Ovary (tissue), 9 donors: ENCODE results near the gene NAV1. TPM values are rescaled to one million over a fixed set of nuclear protein-coding genes. Genes with fewer than 3 reads are reported as not detected.

ENCODE experiments used
- DNase-seq, 5 donors: peaks; one replicate each; pipeline ENCODE4 v3.0.0-alpha.2; 2019 to 2020
- H3K27ac ChIP-seq, 2 donors: fragments of 200-600 bp; one replicate each; pipeline versions ENCODE4 v1.5.1 to v1.8.0; 2019 to 2022
- H3K27me3 ChIP-seq: fragments of 200-600 bp; one replicate; pipeline ENCODE4 v1.8.0; 2022
- H3K36me3 ChIP-seq: fragments of 200-600 bp; sonication (generic); one replicate; pipeline ENCODE4 v1.5.1; 2019
- H3K4me1 ChIP-seq: one replicate; pipeline ENCODE4 v1.8.1; 2013; ENCODE audit warnings: mild to moderate bottlenecking, moderate library complexity; ENCODE audit not compliant: insufficient read depth
- H3K4me3 ChIP-seq: fragments of 200-600 bp; sonication (generic); one replicate; pipeline ENCODE4 v1.5.1; 2017
- H3K9me3 ChIP-seq, 2 donors: fragments of 200-600 bp in 1 of 2; sonication (generic) in 1 of 2; one replicate each; pipeline versions ENCODE4 v1.5.1 to v1.8.1; 2013 to 2019; ENCODE audit warnings: mild to moderate bottlenecking in 1 of 2, moderate library complexity in 1 of 2
- CTCF ChIP-seq, 3 donors: fragments of 450-650 bp in 2 of 3; fragments of 200-600 bp in 1 of 3; IDR thresholded peaks; one replicate each; pipeline versions ENCODE4 v1.5.1 to v1.8.0; 2016 to 2022; ENCODE audit warnings: antibody characterized with exemption in 3 of 3, mild to moderate bottlenecking in 1 of 3
- EP300 ChIP-seq: sonication (generic); formaldehyde crosslinking; IDR thresholded peaks from one replicate; pipeline ENCODE4 v1.6.1; 2017; ENCODE audit warnings: antibody characterized with exemption
- POLR2A ChIP-seq: fragments of 450-650 bp; IDR thresholded peaks from one replicate; pipeline ENCODE4 v1.6.1; 2017; ENCODE audit warnings: antibody characterized with exemption, mild to moderate bottlenecking, moderate library complexity
- WGBS, 3 donors: extraction: QIAGEN DNeasy Blood & Tissue Kit in 1 of 3; methylation state at CpG; one replicate each; pipeline versions ENCODE4 v1.1.5 to v1.1.7; 2013 to 2017; 5-methylcytosine and 5-hydroxymethylcytosine counted together
- intact Hi-C, 4 donors: fragments of 100-400 bp; cut with DNase I; formaldehyde crosslinking; loops; one replicate each; pipeline versions ENCODE4 v1.11.0 to v1.15.1; 2022 to 2023
- polyA plus RNA-seq, 2 donors: library from polyadenylated mRNA; stranded (reverse); fragments of 200-250 nt in 1 of 2; fragments of 350-450 nt in 1 of 2; fragmentation: Illumina TruSeq in 1 of 2; extraction: RNeasy Lipid Tissue Mini Kit (QIAGEN cat#74804) in 1 of 2; gene quantifications; one replicate each; pipeline ENCODE4 v1.2.3, GENCODE V29; 2013 to 2014
- total RNA-seq, 7 donors: library from RNA; depleted of rRNA in 2 of 7; stranded (reverse); fragments of >200 nt in 2 of 7; fragmentation: NEBNext Ultra II Directional in 3 of 7; extraction: Animal tissue kit (Norgen Biotek cat#: 25700) in 3 of 7; gene quantifications; one replicate each; pipeline versions ENCODE4 v1.1.0 to v1.2.4, GENCODE V29; 2016 to 2023
- donor health status: DM: no; HTN: no; CAD: no; lungs with moderate emphysema.
- donor health status: DM: no; HTN: no; CAD: no.
- donor health status: Bipolar disorder and iron deficiency.
- donor health status: DM: yes; HTN: yes; CAD: no.
- donor health status: DM: no; HTN: no; CAD: no.
- donor health status: DM: yes; HTN: yes; CAD: no.

Gene NAV1
- total and polyA plus RNA-seq, 9 donors: 3.4 to 19.6 (median 11.3) TPM

DNA sequence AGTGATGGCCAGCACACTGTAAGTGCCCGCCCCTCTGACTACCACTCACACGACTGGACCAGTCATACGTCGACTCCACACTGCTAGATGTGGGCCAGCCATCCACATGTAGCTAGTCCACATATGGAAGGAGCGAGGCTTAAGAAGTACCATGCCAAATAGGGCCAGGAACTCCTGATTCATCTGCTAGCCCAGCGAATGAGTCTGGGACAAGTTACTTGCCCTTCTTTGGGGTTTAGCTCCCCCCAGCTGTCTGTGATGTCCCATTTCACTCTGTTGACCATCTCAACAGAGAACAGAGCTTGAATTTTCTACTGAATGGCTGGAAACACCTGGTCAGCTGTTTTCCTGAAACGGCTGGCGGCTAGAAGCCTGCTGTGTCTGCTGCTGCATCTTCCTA lies 37.8 kb upstream of the NAV1 start:
- Histone ChIP-seq H3K9me3 (no peaks in the 10 kb centered on the region), H3K27me3 (no peaks in the 10 kb centered on the region), H3K27ac (peak overlapping the region; percentile 86 to 95), H3K4me1 (peaks cover 56% of the 10 kb centered on the region), H3K36me3 (no peaks in the 10 kb centered on the region), H3K4me3 (peak overlapping the region; percentile 17)
- WGBS, 3 donors: 60 to 69% (median 61%) methylated on average over 8 of the region's 8 CpGs
- DNase-seq: peak in 1 of 5 donors; percentile 34
- intact Hi-C loops: no loop called here
- no peak for TF ChIP-seq POLR2A
- no peak for TF ChIP-seq CTCF (IDR thresholded peaks at IDR 0.05)
- TF ChIP-seq EP300: no peak

GRCh38 chr1:201501812-201502510 lies 37.0 kb upstream of the NAV1 start:
- Histone ChIP-seq H3K4me3 (peak overlapping the region; percentile 16), H3K9me3 (no peaks in the 10 kb centered on the region), H3K4me1 (peaks cover 53% of the 10 kb centered on the region), H3K36me3 (no peaks in the 10 kb centered on the region), H3K27me3 (no peaks in the 10 kb centered on the region), H3K27ac (peak overlapping the region; percentile 90 to 95)
- peak in 1 of 5 donors; percentile 52 for DNase-seq
- 74 to 77% (median 77%) methylated on average over 10 of the region's 10 CpGs for WGBS, 3 donors
- TF ChIP-seq CTCF (IDR thresholded peaks at IDR 0.05) (no peak), POLR2A (no peak), EP300 (no peak)
- intact Hi-C loops: no loop called here

GRCh38 chr1:201502511-201502857 lies 36.4 kb upstream of the NAV1 start:
- no peaks in the 10 kb centered on the region for H3K36me3 ChIP-seq
- no peak for DNase-seq
- TF ChIP-seq POLR2A (no peak), CTCF (IDR thresholded peaks at IDR 0.05) (no peak), EP300 (no peak)
- intact Hi-C loops: no loop called here
- no peaks in the 10 kb centered on the region for H3K9me3 ChIP-seq
- no peaks in the 10 kb centered on the region for H3K27me3 ChIP-seq
- 63 to 89% (median 84%) methylated on average over 3 of the region's 3 CpGs for WGBS, 3 donors
- H3K4me3 ChIP-seq: peak overlapping the region; percentile 21
- peak overlapping the region; percentile 86 to 90 for H3K27ac ChIP-seq
- peaks cover 51% of the 10 kb centered on the region for H3K4me1 ChIP-seq

DNA sequence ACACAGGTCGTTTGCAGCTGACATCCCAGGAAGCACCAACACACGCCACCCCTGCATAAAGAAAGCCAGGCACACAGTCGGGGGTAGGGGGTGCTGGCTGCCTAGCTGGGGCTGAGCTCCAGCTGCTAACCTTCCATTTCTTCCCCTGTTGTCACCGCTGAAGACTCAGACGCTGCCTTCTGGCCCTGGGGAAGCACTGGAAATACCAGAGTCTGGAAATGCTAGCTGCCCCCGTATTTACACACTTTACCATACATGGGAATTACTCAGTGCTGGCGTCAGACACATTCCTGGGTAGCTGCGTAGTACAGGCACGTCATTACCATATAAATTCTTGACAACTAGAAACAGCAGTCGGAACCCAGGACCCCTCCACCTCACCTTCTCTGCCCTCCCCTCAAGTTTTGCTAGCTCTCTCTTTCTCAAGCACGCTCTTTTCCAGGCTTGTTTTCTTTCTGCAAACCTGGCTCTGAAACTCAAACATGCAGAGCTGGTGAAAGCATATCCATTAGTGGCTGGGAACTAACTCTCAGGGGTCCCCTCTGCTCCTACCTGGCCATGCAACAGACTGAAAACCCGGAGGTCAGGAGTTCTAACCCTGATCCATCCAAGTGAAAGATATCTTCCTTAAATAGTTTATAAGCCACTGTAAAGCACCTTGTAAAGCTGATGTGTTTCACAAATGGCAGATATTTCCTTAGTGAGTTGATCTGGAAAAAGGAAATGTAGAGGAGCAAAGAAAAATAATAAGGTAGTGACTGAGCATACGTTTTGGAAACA lies 35.3 kb upstream of the NAV1 start:
- H3K36me3 ChIP-seq: no peaks in the 10 kb centered on the region
- intact Hi-C loops: no loop called here
- DNase-seq: peak; percentile 74 to 79 (median 76)
- peak overlapping the region; percentile 95 for H3K4me3 ChIP-seq
- H3K9me3 ChIP-seq: no peaks in the 10 kb centered on the region
- H3K27ac ChIP-seq: peak overlapping the region; percentile 86 to 90
- TF ChIP-seq CTCF (IDR thresholded peaks at IDR 0.05) (no peak), EP300 (peak; percentile 97), POLR2A (no peak)
- H3K4me1 ChIP-seq: peaks cover 45% of the 10 kb centered on the region
- H3K27me3 ChIP-seq: no peaks in the 10 kb centered on the region
- WGBS, 3 donors: 5 to 6% (median 5%) methylated on average over 13 of the region's 13 CpGs
